CD14-positive monocyte (primary cell): Measurements from ENCODE around the gene KIAA1328. TPM values are rescaled to one million over a fixed set of nuclear protein-coding genes. Genes with fewer than 3 reads are reported as not detected.

Source experiments
- DNase-seq, 3 donors: peaks; one replicate each; pipeline ENCODE4 v3.0.0-alpha.2; 2011 to 2022
- H2AFZ ChIP-seq: 2 replicates; pipeline ENCODE4 v1.6.0; 2012; ENCODE audit warnings: mild to moderate bottlenecking, low read depth, low read length, inconsistent platforms; ENCODE audit not compliant: insufficient read depth, poor library complexity, severe bottlenecking
- H3K27ac ChIP-seq, 2 donors: 1 replicate in 1 of 2; 2 replicates in 1 of 2; pipeline ENCODE4 v1.5.1; 2012 to 2013; ENCODE audit warnings: low read length in 2 of 2, control low read depth in 1 of 2, inconsistent platforms in 1 of 2, low read depth in 1 of 2, mild to moderate bottlenecking in 1 of 2
- H3K27me3 ChIP-seq, 2 donors: one replicate each; pipeline versions ENCODE4 v1.6.0 to v1.6.1; 2011 to 2013; ENCODE audit warnings: low read length in 2 of 2; ENCODE audit not compliant: control insufficient read depth in 2 of 2, insufficient read depth in 2 of 2
- H3K36me3 ChIP-seq, 2 donors: replicated peaks in 1 of 2; 1 replicate in 1 of 2; 2 replicates in 1 of 2; pipeline versions ENCODE4 v1.5.1 to v1.6.1; 2012 to 2013; ENCODE audit warnings: low read length in 2 of 2, control low read depth in 1 of 2, inconsistent platforms in 1 of 2, mild to moderate bottlenecking in 1 of 2; ENCODE audit not compliant: insufficient read depth in 2 of 2, control insufficient read depth in 1 of 2
- H3K4me1 ChIP-seq, 2 donors: 1 replicate in 1 of 2; 2 replicates in 1 of 2; pipeline versions ENCODE4 v1.5.1 to v1.6.1; 2012 to 2013; ENCODE audit warnings: low read length in 2 of 2, control low read depth in 1 of 2, inconsistent platforms in 1 of 2, mild to moderate bottlenecking in 1 of 2, moderate library complexity in 1 of 2; ENCODE audit not compliant: insufficient read depth in 2 of 2, control insufficient read depth in 1 of 2
- H3K4me2 ChIP-seq: replicated peaks from 2 replicates; pipeline ENCODE3; 2012; ENCODE audit warnings: low read length, moderate library complexity, mild to moderate bottlenecking; ENCODE audit not compliant: poor library complexity, severe bottlenecking; ENCODE audit errors: extremely low read depth
- H3K4me3 ChIP-seq, 3 experiments: fragments of 200-600 bp in 1 of 3; sonication (generic) in 1 of 3; replicated peaks in 1 of 3; 1 replicate in 2 of 3; 2 replicates in 1 of 3; pipeline ENCODE4 v1.5.1; 2011 to 2013; ENCODE audit warnings: low read length in 3 of 3, mild to moderate bottlenecking in 3 of 3, control low read depth in 2 of 3, low read depth in 2 of 3, inconsistent platforms in 1 of 3, moderate library complexity in 1 of 3
- H3K79me2 ChIP-seq: 2 replicates; pipeline ENCODE4 v1.6.0; 2012; ENCODE audit warnings: mild to moderate bottlenecking, control low read depth, inconsistent platforms, low read length, moderate library complexity; ENCODE audit not compliant: insufficient read depth
- H3K9ac ChIP-seq: 2 replicates; pipeline ENCODE4 v1.6.0; 2017; ENCODE audit warnings: low read length, mild to moderate bottlenecking; ENCODE audit not compliant: insufficient read depth, poor library complexity, severe bottlenecking
- H3K9me3 ChIP-seq, 2 donors: replicated peaks in 1 of 2; 1 replicate in 1 of 2; 2 replicates in 1 of 2; pipeline versions ENCODE4 v1.5.1 to v1.6.1; 2012 to 2013; ENCODE audit warnings: low read length in 2 of 2, control low read depth in 1 of 2; ENCODE audit not compliant: control insufficient read depth in 1 of 2, insufficient read depth in 1 of 2
- H4K20me1 ChIP-seq: 2 replicates; pipeline ENCODE4 v1.6.0; 2012; ENCODE audit warnings: mild to moderate bottlenecking, low read length, control low read depth, moderate library complexity; ENCODE audit not compliant: insufficient read depth
- H3K27ac Mint-ChIP-seq, 7 donors: one replicate each; pipeline ENCODE4 v1.8.0; 2020; ENCODE audit warnings: mild to moderate bottlenecking in 7 of 7, mixed read lengths in 7 of 7, moderate library complexity in 6 of 7, inconsistent platforms in 2 of 7
- H3K27me3 Mint-ChIP-seq, 3 donors: one replicate each; pipeline ENCODE4 v1.8.0; 2021 to 2022; ENCODE audit warnings: low read depth in 3 of 3, mild to moderate bottlenecking in 3 of 3, mixed read lengths in 3 of 3, moderate library complexity in 3 of 3, inconsistent platforms in 1 of 3
- H3K36me3 Mint-ChIP-seq, 2 donors: one replicate each; pipeline ENCODE4 v1.8.0; 2020; ENCODE audit warnings: mixed read lengths in 2 of 2, inconsistent platforms in 1 of 2, mild to moderate bottlenecking in 1 of 2
- H3K4me1 Mint-ChIP-seq: one replicate; pipeline ENCODE4 v1.8.0; 2020; ENCODE audit warnings: mild to moderate bottlenecking, mixed read lengths
- H3K4me3 Mint-ChIP-seq, 2 donors: one replicate each; pipeline ENCODE4 v1.8.0; 2020; ENCODE audit warnings: mild to moderate bottlenecking in 2 of 2, mixed read lengths in 2 of 2, moderate library complexity in 1 of 2
- H3K9me3 Mint-ChIP-seq, 7 donors: one replicate each; pipeline ENCODE4 v1.8.0; 2020 to 2022; ENCODE audit warnings: mixed read lengths in 7 of 7, mild to moderate bottlenecking in 6 of 7, moderate library complexity in 6 of 7, inconsistent platforms in 2 of 7
- CTCF ChIP-seq: fragments of 200-600 bp; IDR thresholded peaks from one replicate; pipeline ENCODE4 v1.8.0; 2022; ENCODE audit warnings: antibody characterized with exemption, mild to moderate bottlenecking
- WGBS: methylation state at CpG from one replicate; pipeline ENCODE4 v1.1.5; 2013; ENCODE audit warnings: missing lambda C conversion rate; ENCODE audit not compliant: insufficient coverage; 5-methylcytosine and 5-hydroxymethylcytosine counted together
- intact Hi-C, 2 donors: fragments of 100-400 bp; cut with micrococcal nuclease; formaldehyde crosslinking; loops; one replicate each; pipeline versions ENCODE4 v1.15.0 to v1.15.1; 2023
- polyA plus RNA-seq, 3 donors: library from polyadenylated mRNA; depleted of rRNA in 1 of 3; unstranded in 2 of 3; stranded (reverse) in 1 of 3; fragments of 300-500 nt in 2 of 3; fragments of >200 nt in 1 of 3; fragmentation: Illumina TruSeq in 2 of 3; gene quantifications; 1 replicate in 2 of 3; 2 replicates in 1 of 3; pipeline ENCODE4 v1.2.3, GENCODE V29; 2012 to 2021

Gene KIAA1328
- polyA plus RNA-seq, 3 donors = 3.7 to 3.9 (median 3.8) TPM

- Histone ChIP-seq H3K79me2 (no peaks in the 10 kb centered on the region), H3K9ac (no peak overlapping the region), H3K4me3 (no peak overlapping the region), H3K9me3 (no peaks in the 10 kb centered on the region), H4K20me1 (no peaks in the 10 kb centered on the region), H3K4me2 (no peak overlapping the region), H3K36me3 (peaks cover 19 to 72% of the 10 kb centered on the region in 2 donors), H3K27ac (no peak overlapping the region), H2AFZ (no peak overlapping the region), H3K4me1 (no peaks in the 10 kb centered on the region), H3K27me3 (no peaks in the 10 kb centered on the region)
- DNase-seq = no peak
- Mint-ChIP-seq H3K27me3 (no peaks in the 10 kb centered on the region), H3K9me3 (no peaks in the 10 kb centered on the region), H3K4me3 (no peak overlapping the region), H3K4me1 (peaks cover 2% of the 10 kb centered on the region), H3K27ac (peak overlapping the region in 1 of 7 donors; percentile 39), H3K36me3 (peaks cover 40 to 57% of the 10 kb centered on the region in 2 donors)
- intact Hi-C loops = loop anchor here in 1 of 2 donors (10.0 kb wide), 1 partner anchor 797 kb away; no protein-coding TSS in a partner anchor
- TF ChIP-seq CTCF = no peak
- WGBS = no CpG with 5 or more reads among the region's 3 CpGs
Measured at GRCh38 chr18:36811430-36811829, 17.5 kb upstream of the KIAA1328 start.

GRCh38 chr18:36811955-36812354 lies 17.0 kb upstream of the KIAA1328 start:
- intact Hi-C loops = loop anchor here in 1 of 2 donors (10.0 kb wide), 1 partner anchor 797 kb away; no protein-coding TSS in a partner anchor
- Mint-ChIP-seq H3K4me1 (peaks cover 2% of the 10 kb centered on the region), H3K27me3 (no peaks in the 10 kb centered on the region), H3K27ac (peak overlapping the region in 1 of 7 donors; percentile 4), H3K4me3 (no peak overlapping the region), H3K9me3 (no peaks in the 10 kb centered on the region), H3K36me3 (peaks cover 40 to 58% of the 10 kb centered on the region in 2 donors)
- H3K9me3 ChIP-seq = no peaks in the 10 kb centered on the region
- DNase-seq = no peak
- no peaks in the 10 kb centered on the region for H3K79me2 ChIP-seq
- H3K4me1 ChIP-seq = no peaks in the 10 kb centered on the region
- no peaks in the 10 kb centered on the region for H4K20me1 ChIP-seq
- H3K27me3 ChIP-seq = no peaks in the 10 kb centered on the region
- TF ChIP-seq CTCF = no peak
- no peak overlapping the region for H3K27ac ChIP-seq
- no peak overlapping the region for H3K9ac ChIP-seq
- no peak overlapping the region for H3K4me2 ChIP-seq
- H2AFZ ChIP-seq = no peak overlapping the region
- H3K4me3 ChIP-seq = no peak overlapping the region
- H3K36me3 ChIP-seq = peaks cover 19 to 73% of the 10 kb centered on the region in 2 donors
